ENCODE measurements around the gene STK36. TPM values are rescaled to one million over a fixed set of nuclear protein-coding genes. Genes with fewer than 3 reads are reported as not detected.

The STK36 gene
- total RNA-seq, 2 experiments from 2014 or later, result 9.7 to 21.1 TPM

DNA sequence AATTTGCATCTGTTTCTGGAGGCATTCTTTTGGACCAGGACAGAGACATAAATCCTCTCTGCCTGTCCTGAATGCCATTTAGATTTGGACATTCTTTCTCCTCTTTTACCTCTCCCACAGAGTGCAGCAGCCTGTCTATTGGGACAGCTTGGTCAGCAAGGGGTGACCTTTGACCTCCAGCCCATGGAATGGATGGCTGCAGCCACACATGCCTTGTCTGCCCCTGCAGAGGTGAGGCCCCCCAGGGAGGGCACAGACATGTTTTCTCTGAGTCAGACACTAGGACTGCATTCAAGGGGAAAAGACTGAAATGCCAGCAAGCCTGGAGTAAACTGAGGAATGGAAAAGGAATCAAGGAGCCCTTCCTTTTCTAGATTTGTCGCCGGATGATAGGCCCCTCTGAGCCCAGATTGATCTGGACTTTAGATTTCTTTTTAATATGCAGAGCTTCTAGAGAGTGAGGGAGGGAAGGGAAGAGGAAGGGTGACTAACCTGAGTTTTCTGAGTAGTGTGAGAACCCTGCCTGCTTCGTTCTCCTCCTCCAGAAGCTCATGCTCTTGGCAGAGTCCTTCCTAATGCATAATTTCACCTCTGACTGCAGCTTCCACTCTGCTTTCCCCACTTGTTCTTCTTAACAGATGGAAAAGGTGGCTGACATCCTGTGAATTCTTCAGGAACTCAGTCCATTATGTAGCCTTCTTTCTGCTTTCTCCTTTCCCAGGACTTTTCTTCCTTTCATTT is 22.7 kb downstream of the STK36 start:
- Histone ChIP-seq H3K4me2 (ENCODE audit: low read length) (no peak overlapping the region), H3K9me3 (ENCODE audit: low read length) (no peaks in the 10 kb centered on the region), H3K9me2 (ENCODE audit: insufficient read depth, low read length) (no peaks in the 10 kb centered on the region), H3K27ac (ENCODE audit: low read depth, low read length, poor library complexity, severe bottlenecking) (no peak overlapping the region), H3K4me3 (ENCODE audit: low read depth, low read length, poor library complexity, severe bottlenecking) (no peak overlapping the region), H2AFZ (ENCODE audit: low read length) (no peak overlapping the region), H3K36me3 (ENCODE audit: insufficient read depth, low read length) (no peaks in the 10 kb centered on the region), H4K20me1 (ENCODE audit: insufficient read depth, low read length) (no peaks in the 10 kb centered on the region), H3K4me1 (ENCODE audit: insufficient read depth, low read length, poor library complexity, severe bottlenecking) (no peaks in the 10 kb centered on the region), H3K79me2 (ENCODE audit: insufficient read depth, low read depth, low read length) (no peaks in the 10 kb centered on the region)
- ChIA-PET POLR2A (interaction anchor here (0.6 to 0.9 kb wide), 2 partner anchors 129 to 459 kb away, joined by 3 to 4 read pairs; no protein-coding TSS in a partner anchor), CTCF (ENCODE audit: unreplicated experiment) (no interaction called here)
- no peak for TF ChIP-seq EZH2phosphoT487 (IDR thresholded peaks at IDR 0.05; ENCODE audit: borderline replicate concordance, low read depth, low read length)
- TF ChIP-seq, protein P1, sequence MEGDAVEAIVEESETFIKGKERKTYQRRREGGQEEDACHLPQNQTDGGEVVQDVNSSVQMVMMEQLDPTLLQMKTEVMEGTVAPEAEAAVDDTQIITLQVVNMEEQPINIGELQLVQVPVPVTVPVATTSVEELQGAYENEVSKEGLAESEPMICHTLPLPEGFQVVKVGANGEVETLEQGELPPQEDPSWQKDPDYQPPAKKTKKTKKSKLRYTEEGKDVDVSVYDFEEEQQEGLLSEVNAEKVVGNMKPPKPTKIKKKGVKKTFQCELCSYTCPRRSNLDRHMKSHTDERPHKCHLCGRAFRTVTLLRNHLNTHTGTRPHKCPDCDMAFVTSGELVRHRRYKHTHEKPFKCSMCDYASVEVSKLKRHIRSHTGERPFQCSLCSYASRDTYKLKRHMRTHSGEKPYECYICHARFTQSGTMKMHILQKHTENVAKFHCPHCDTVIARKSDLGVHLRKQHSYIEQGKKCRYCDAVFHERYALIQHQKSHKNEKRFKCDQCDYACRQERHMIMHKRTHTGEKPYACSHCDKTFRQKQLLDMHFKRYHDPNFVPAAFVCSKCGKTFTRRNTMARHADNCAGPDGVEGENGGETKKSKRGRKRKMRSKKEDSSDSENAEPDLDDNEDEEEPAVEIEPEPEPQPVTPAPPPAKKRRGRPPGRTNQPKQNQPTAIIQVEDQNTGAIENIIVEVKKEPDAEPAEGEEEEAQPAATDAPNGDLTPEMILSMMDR (conservative IDR thresholded peaks at IDR 0.05; ENCODE audit: low read length), result no peak
- no peak for DNase-seq (ENCODE audit: low spot score)
- intact Hi-C loops (cut with micrococcal nuclease; ENCODE audit: unreplicated experiment), result no loop called here
- no TSS peak for BruUV-seq (replicated peaks)

DNA sequence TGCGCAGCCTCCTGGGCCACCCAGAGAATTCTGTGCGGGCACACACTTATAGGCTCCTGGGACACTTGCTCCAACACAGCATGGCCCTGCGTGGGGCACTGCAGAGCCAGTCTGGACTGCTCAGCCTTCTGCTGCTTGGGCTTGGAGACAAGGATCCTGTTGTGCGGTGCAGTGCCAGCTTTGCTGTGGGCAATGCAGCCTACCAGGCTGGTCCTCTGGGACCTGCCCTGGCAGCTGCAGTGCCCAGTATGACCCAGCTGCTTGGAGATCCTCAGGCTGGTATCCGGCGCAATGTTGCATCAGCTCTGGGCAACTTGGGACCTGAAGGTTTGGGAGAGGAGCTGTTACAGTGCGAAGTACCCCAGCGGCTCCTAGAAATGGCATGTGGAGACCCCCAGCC is 27.0 kb downstream of the STK36 start:
- H3K4me3 ChIP-seq (ENCODE audit: low read depth, low read length, poor library complexity, severe bottlenecking), result no peak overlapping the region
- no TSS peak for BruUV-seq (replicated peaks)
- H3K79me2 ChIP-seq (ENCODE audit: insufficient read depth, low read depth, low read length), result no peaks in the 10 kb centered on the region
- H3K36me3 ChIP-seq (ENCODE audit: insufficient read depth, low read length), result no peaks in the 10 kb centered on the region
- no peaks in the 10 kb centered on the region for H3K9me2 ChIP-seq (ENCODE audit: insufficient read depth, low read length)
- no peak overlapping the region for H3K27ac ChIP-seq (ENCODE audit: low read depth, low read length, poor library complexity, severe bottlenecking)
- no peaks in the 10 kb centered on the region for H3K9me3 ChIP-seq (ENCODE audit: low read length)
- no peak for DNase-seq (ENCODE audit: low spot score)
- H2AFZ ChIP-seq (ENCODE audit: low read length), result no peak overlapping the region
- H3K4me1 ChIP-seq (ENCODE audit: insufficient read depth, low read length, poor library complexity, severe bottlenecking), result no peaks in the 10 kb centered on the region
- POLR2A ChIA-PET, result interaction anchor here (0.7 to 1.1 kb wide), 2 partner anchors 12 kb away, joined by 3 to 4 read pairs; partner anchors contain the start of gene TTLL4
- CTCF ChIA-PET (ENCODE audit: unreplicated experiment), result no interaction called here
- no peak for TF ChIP-seq EZH2phosphoT487 (IDR thresholded peaks at IDR 0.05; ENCODE audit: borderline replicate concordance, low read depth, low read length)
- TF ChIP-seq, protein P1 (conservative IDR thresholded peaks at IDR 0.05; ENCODE audit: low read length), result no peak
- intact Hi-C loops (cut with micrococcal nuclease; ENCODE audit: unreplicated experiment), result no loop called here
- no peak overlapping the region for H3K4me2 ChIP-seq (ENCODE audit: low read length)
- H4K20me1 ChIP-seq (ENCODE audit: insufficient read depth, low read length), result no peaks in the 10 kb centered on the region

DNA sequence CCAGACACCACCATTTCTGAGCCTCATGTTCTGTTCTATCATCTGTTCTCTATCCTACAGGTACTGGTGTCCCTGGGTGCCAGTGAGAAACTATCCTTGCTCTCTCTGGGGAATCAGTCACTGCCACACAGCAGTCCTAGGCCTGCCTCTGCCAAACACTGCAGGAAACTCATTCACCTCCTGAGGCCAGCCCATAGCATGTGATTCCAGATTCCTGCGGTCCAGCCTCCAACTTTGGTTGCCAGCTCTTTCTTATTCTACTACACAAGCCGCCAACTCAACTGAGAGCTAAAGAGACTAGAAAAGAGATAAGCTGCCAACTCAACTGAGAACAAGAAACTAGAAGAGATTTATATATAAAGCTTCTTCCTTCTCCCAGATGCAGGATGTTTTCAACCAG is 29.9 kb downstream of the STK36 start:
- Histone ChIP-seq H3K27ac (ENCODE audit: low read depth, low read length, poor library complexity, severe bottlenecking) (no peak overlapping the region), H3K36me3 (ENCODE audit: insufficient read depth, low read length) (no peaks in the 10 kb centered on the region), H3K4me2 (ENCODE audit: low read length) (no peak overlapping the region), H3K4me1 (ENCODE audit: insufficient read depth, low read length, poor library complexity, severe bottlenecking) (no peaks in the 10 kb centered on the region), H3K4me3 (ENCODE audit: low read depth, low read length, poor library complexity, severe bottlenecking) (no peak overlapping the region), H2AFZ (ENCODE audit: low read length) (no peak overlapping the region), H4K20me1 (ENCODE audit: insufficient read depth, low read length) (no peaks in the 10 kb centered on the region), H3K9me3 (ENCODE audit: low read length) (no peaks in the 10 kb centered on the region), H3K79me2 (ENCODE audit: insufficient read depth, low read depth, low read length) (no peaks in the 10 kb centered on the region), H3K9me2 (ENCODE audit: insufficient read depth, low read length) (no peaks in the 10 kb centered on the region)
- BruUV-seq (replicated peaks), result no TSS peak
- CTCF ChIA-PET (ENCODE audit: unreplicated experiment), result no interaction called here
- POLR2A ChIA-PET, result interaction anchor here (1.3 kb wide), 2 partner anchors 44 to 74 kb away, joined by 3 read pairs; no protein-coding TSS in a partner anchor
- no peak for DNase-seq (ENCODE audit: low spot score)
- intact Hi-C loops (cut with micrococcal nuclease; ENCODE audit: unreplicated experiment), result no loop called here
- TF ChIP-seq, protein P1 (conservative IDR thresholded peaks at IDR 0.05; ENCODE audit: low read length), result no peak
- no peak for TF ChIP-seq EZH2phosphoT487 (IDR thresholded peaks at IDR 0.05; ENCODE audit: borderline replicate concordance, low read depth, low read length)
